HUDEP-2 (cell line): Measurements from ENCODE around the gene SLX1A.
"Not testable (repeated sequence)": the region's sequence is repeated elsewhere in the genome, so short reads cannot be mapped to it uniquely, and the experiment has no call there.

Source experiments
- DNase-seq, 76 experiments: peaks; one replicate each; lab custom pipeline; 2025; ENCODE audit not compliant: unreplicated experiment in 76 of 76; lab: John Stamatoyannopoulos, UW

SLX1A gene

GRCh38 chr16:30193615-30194014 is at the start of gene SLX1A, which contains the start of gene BOLA2B:
Gene SLX1A, plus strand, starts transcription at chr16:30193875. Its CDS starts 210 bp downstream, at chr16:30194085.
Gene BOLA2B, minus strand, starts transcription at chr16:30193666. Its CDS starts 71 bp downstream, at chr16:30193595.
- DNase-seq: not testable (repeated sequence)

- DNase-seq: no peak
Measured at GRCh38 chr16:30144017-30144416, 49.7 kb upstream of the SLX1A start.

- no peak for DNase-seq
Measured at GRCh38 chr16:30144917-30145316, 48.8 kb upstream of the SLX1A start.

- DNase-seq: no peak
Measured at GRCh38 chr16:30145657-30146056, 48.0 kb upstream of the SLX1A start.

GRCh38 chr16:30147843-30148510 is 45.7 kb upstream of the SLX1A start:
- DNase-seq: no peak

GRCh38 chr16:30149250-30149930 is 44.3 kb upstream of the SLX1A start:
- no peak for DNase-seq

- DNase-seq: no peak
Measured at GRCh38 chr16:30151091-30151490, 42.6 kb upstream of the SLX1A start.

- DNase-seq: no peak
Measured at GRCh38 chr16:30152517-30152916, 41.2 kb upstream of the SLX1A start.

GRCh38 chr16:30155188-30155587 is 38.5 kb upstream of the SLX1A start:
- DNase-seq: no peak

GRCh38 chr16:30157214-30157613 is 36.5 kb upstream of the SLX1A start:
- no peak for DNase-seq

- DNase-seq: no peak
Measured at GRCh38 chr16:30163538-30163937, 30.1 kb upstream of the SLX1A start.

GRCh38 chr16:30166202-30166902 is 27.3 kb upstream of the SLX1A start:
- no peak for DNase-seq

GRCh38 chr16:30168746-30169145 is 24.9 kb upstream of the SLX1A start:
- not testable (repeated sequence) for DNase-seq

GRCh38 chr16:30169416-30169815 is 24.3 kb upstream of the SLX1A start:
- DNase-seq: not testable (repeated sequence)

GRCh38 chr16:30170145-30170544 is 23.5 kb upstream of the SLX1A start:
- DNase-seq: not testable (repeated sequence)

GRCh38 chr16:30173054-30173453 is 20.6 kb upstream of the SLX1A start:
- DNase-seq: no peak

GRCh38 chr16:30176876-30177275 is 16.8 kb upstream of the SLX1A start:
- not testable (repeated sequence) for DNase-seq

- no peak for DNase-seq
Measured at GRCh38 chr16:30179195-30179594, 14.5 kb upstream of the SLX1A start.

GRCh38 chr16:30179931-30180330 is 13.7 kb upstream of the SLX1A start:
- DNase-seq: no peak

GRCh38 chr16:30180741-30181140 is 12.9 kb upstream of the SLX1A start:
- DNase-seq: no peak

GRCh38 chr16:30183233-30184095 is 10.2 kb upstream of the SLX1A start, which contains the start of gene CORO1A:
Gene CORO1A, plus strand, starts transcription at chr16:30183602. Its CDS starts 1,608 bp downstream, at chr16:30185210.
- peak in 60 of 76 experiments; percentile 3 to 69 (median 48) for DNase-seq
